Endodermal cell (in vitro differentiated cells): ENCODE results near the gene SLC37A4. TPM values are rescaled to one million over a fixed set of nuclear protein-coding genes. Genes with fewer than 3 reads are reported as not detected.
"Not testable (repeated sequence)": the region's sequence is repeated elsewhere in the genome, so short reads cannot be mapped to it uniquely, and the experiment has no call there.

Experiments
- DNase-seq: peaks from one replicate; pipeline ENCODE4 v3.0.0-alpha.2; 2017
- H3K27ac ChIP-seq: 2 replicates; pipeline ENCODE4 v1.5.1; 2013; ENCODE audit warnings: mild to moderate bottlenecking, low read depth, low read length, moderate library complexity
- H3K27me3 ChIP-seq: 2 replicates; pipeline ENCODE4 v1.6.1; 2013; ENCODE audit warnings: mild to moderate bottlenecking, low read length, moderate library complexity; ENCODE audit not compliant: insufficient read depth, control insufficient read depth, poor library complexity, severe bottlenecking
- H3K36me3 ChIP-seq: 2 replicates; pipeline ENCODE4 v1.7.0; 2013; ENCODE audit warnings: mild to moderate bottlenecking, low read length, moderate library complexity; ENCODE audit not compliant: control insufficient read depth, insufficient read depth
- H3K4me1 ChIP-seq: one replicate; pipeline ENCODE4 v1.7.0; 2013; ENCODE audit warnings: low read length; ENCODE audit not compliant: control insufficient read depth, insufficient read depth
- H3K4me3 ChIP-seq: 2 replicates; pipeline ENCODE4 v1.5.1; 2013; ENCODE audit warnings: mild to moderate bottlenecking, low read length, moderate library complexity
- H3K9ac ChIP-seq: 2 replicates; pipeline ENCODE4 v1.6.1; 2013; ENCODE audit warnings: mild to moderate bottlenecking, low read length, moderate library complexity; ENCODE audit not compliant: poor library complexity, severe bottlenecking; ENCODE audit errors: extremely low read depth
- H3K9me3 ChIP-seq: 2 replicates; pipeline ENCODE4 v1.6.1; 2013; ENCODE audit warnings: mild to moderate bottlenecking, low read length, moderate library complexity; ENCODE audit not compliant: control insufficient read depth
- H3K27ac Mint-ChIP-seq: 2 replicates; pipeline ENCODE4 v1.8.0; 2020; ENCODE audit warnings: mixed read lengths
- H3K27me3 Mint-ChIP-seq: 2 replicates; pipeline ENCODE4 v1.8.0; 2021; ENCODE audit warnings: mild to moderate bottlenecking, mixed read lengths; ENCODE audit not compliant: insufficient read depth
- H3K36me3 Mint-ChIP-seq: 2 replicates; pipeline ENCODE4 v1.8.0; 2020; ENCODE audit warnings: low read depth, mixed read lengths
- H3K4me1 Mint-ChIP-seq: 2 replicates; pipeline ENCODE4 v1.8.0; 2020; ENCODE audit warnings: mixed read lengths
- H3K4me3 Mint-ChIP-seq: 2 replicates; pipeline ENCODE4 v1.8.0; 2020; ENCODE audit warnings: mild to moderate bottlenecking, moderate library complexity, mixed read lengths
- H3K9me3 Mint-ChIP-seq: 2 replicates; pipeline ENCODE4 v1.8.0; 2020; ENCODE audit warnings: mild to moderate bottlenecking, mixed read lengths
- CTCF ChIP-seq: fragments of 200-600 bp; sonication (generic); conservative IDR thresholded peaks from 2 replicates; pipeline ENCODE4 v1.5.0; 2021; ENCODE audit warnings: antibody characterized with exemption, mild to moderate bottlenecking
- WGBS, 2 experiments: methylation state at CpG; one replicate each; pipeline versions ENCODE4 v1.1.5 to v1.1.7; 2013; ENCODE audit warnings: missing lambda C conversion rate in 2 of 2, mixed read lengths in 1 of 2; ENCODE audit not compliant: insufficient coverage in 1 of 2, insufficient read length in 1 of 2; 5-methylcytosine and 5-hydroxymethylcytosine counted together
- total RNA-seq, 2 donors: library from RNA; stranded (reverse); fragmentation: NEBNext Ultra II Directional in 1 of 2; extraction: Animal tissue kit (Norgen Biotek cat#: 25700) in 1 of 2; gene quantifications; 2 replicates in 1 of 2; 3 replicates in 1 of 2; pipeline ENCODE4 v1.2.1, GENCODE V29; 2021

The SLC37A4 gene
- total RNA-seq, 2 donors from 2014 or later, result 63.6 to 75.3 TPM

GRCh38 chr11:119038884-119039283, 8.2 kb upstream of the SLC37A4 start:
- H3K4me3 ChIP-seq, result no peak overlapping the region
- Mint-ChIP-seq H3K27ac (peak overlapping the region; percentile 73), H3K4me1 (peaks cover 13% of the 10 kb centered on the region), H3K27me3 (no peaks in the 10 kb centered on the region), H3K9me3 (no peaks in the 10 kb centered on the region), H3K4me3 (peak overlapping the region; percentile 5), H3K36me3 (no peaks in the 10 kb centered on the region)
- TF ChIP-seq CTCF, result no peak
- no peak overlapping the region for H3K27ac ChIP-seq
- no peak overlapping the region for H3K9ac ChIP-seq
- no peaks in the 10 kb centered on the region for H3K27me3 ChIP-seq
- no peaks in the 10 kb centered on the region for H3K9me3 ChIP-seq
- no peak for DNase-seq
- 75 to 94% methylated on average over 4 to 5 of the region's 5 CpGs for WGBS, 2 experiments
- peaks cover 4% of the 10 kb centered on the region for H3K4me1 ChIP-seq
- peaks cover 3% of the 10 kb centered on the region for H3K36me3 ChIP-seq

- 90 to 93% methylated on average over 3 of the region's 3 CpGs for WGBS, 2 experiments
- H3K27me3 ChIP-seq, result no peaks in the 10 kb centered on the region
Observed at GRCh38 chr11:119034813-119035212, 4.1 kb upstream of the SLC37A4 start.

GRCh38 chr11:119033421-119033820, 2.7 kb upstream of the SLC37A4 start:
- WGBS, 2 experiments, result 94 to 97% methylated on average over 4 to 10 of the region's 10 CpGs

More at GRCh38 chr11:119034813-119035212, 4.1 kb upstream of the SLC37A4 start:
- no peak for DNase-seq
- H3K9me3 Mint-ChIP-seq, result no peaks in the 10 kb centered on the region
- H3K4me1 Mint-ChIP-seq, result peaks cover 17% of the 10 kb centered on the region
- H3K4me3 Mint-ChIP-seq, result no peak overlapping the region
- Histone ChIP-seq H3K27ac (no peak overlapping the region), H3K9me3 (no peaks in the 10 kb centered on the region), H3K4me3 (no peak overlapping the region), H3K4me1 (peaks cover 4% of the 10 kb centered on the region), H3K36me3 (no peaks in the 10 kb centered on the region), H3K9ac (no peak overlapping the region)
- H3K36me3 Mint-ChIP-seq, result no peaks in the 10 kb centered on the region
- no peak overlapping the region for H3K27ac Mint-ChIP-seq
- no peak for TF ChIP-seq CTCF
- H3K27me3 Mint-ChIP-seq, result no peaks in the 10 kb centered on the region

GRCh38 chr11:119031912-119032280, 1.2 kb upstream of the SLC37A4 start:
- no peaks in the 10 kb centered on the region for H3K9me3 ChIP-seq
- no peaks in the 10 kb centered on the region for H3K27me3 ChIP-seq
- no peaks in the 10 kb centered on the region for H3K9me3 Mint-ChIP-seq
- H3K27me3 Mint-ChIP-seq, result no peaks in the 10 kb centered on the region
- H3K27ac Mint-ChIP-seq, result peak overlapping the region; percentile 31
- DNase-seq, result peak; percentile 54
- H3K4me3 ChIP-seq, result no peak overlapping the region
- H3K27ac ChIP-seq, result no peak overlapping the region
- peaks cover 17% of the 10 kb centered on the region for H3K4me1 ChIP-seq
- H3K36me3 ChIP-seq, result peaks cover 9% of the 10 kb centered on the region
- no peak for TF ChIP-seq CTCF
- H3K36me3 Mint-ChIP-seq, result peaks cover 16% of the 10 kb centered on the region
- H3K4me3 Mint-ChIP-seq, result no peak overlapping the region
- peaks cover 34% of the 10 kb centered on the region for H3K4me1 Mint-ChIP-seq
- WGBS, 2 experiments, result 90% methylated on average over 6 to 8 of the region's 9 CpGs
- H3K9ac ChIP-seq, result no peak overlapping the region

More at GRCh38 chr11:119033421-119033820, 2.7 kb upstream of the SLC37A4 start:
- H3K9me3 Mint-ChIP-seq, H3K27me3 Mint-ChIP-seq, H3K36me3 ChIP-seq, H3K27ac Mint-ChIP-seq, DNase-seq, H3K9ac ChIP-seq, H3K27ac ChIP-seq, H3K9me3 ChIP-seq, H3K4me3 Mint-ChIP-seq, H3K4me1 ChIP-seq, H3K27me3 ChIP-seq, H3K4me3 ChIP-seq, H3K36me3 Mint-ChIP-seq: not testable (repeated sequence)
- peaks cover 20% of the 10 kb centered on the region for H3K4me1 Mint-ChIP-seq
